ENCODE measurements around the gene CIROP.

Gene CIROP

GRCh38 chr14:23145794-23146350 lies 41.1 kb upstream of the CIROP start:
- no peak for DNase-seq (ENCODE audit: insufficient read length, low spot score)
- no peak for FAIRE-seq
- no peak for TF ChIP-seq TAF1 (IDR thresholded peaks at IDR 0.05; ENCODE audit: low read depth, low read length)
- TF ChIP-seq POLR2AphosphoS5 (IDR thresholded peaks at IDR 0.05; ENCODE audit: low read depth, low read length) = no peak
- no peak for TF ChIP-seq POU2F2 (IDR thresholded peaks at IDR 0.05; ENCODE audit: low read depth, low read length)
- no peak for TF ChIP-seq PAX5 (IDR thresholded peaks at IDR 0.05; ENCODE audit: insufficient read depth, low read length, severe bottlenecking)
- no peak for TF ChIP-seq POLR2A (IDR thresholded peaks at IDR 0.05; ENCODE audit: low read depth, low read length)
- TF ChIP-seq SPI1 (IDR thresholded peaks at IDR 0.05; ENCODE audit: low read depth, low read length) = no peak

- DNase-seq (ENCODE audit: insufficient read length, low spot score) (no peak), FAIRE-seq (no peak)
- TF ChIP-seq TAF1 (IDR thresholded peaks at IDR 0.05; ENCODE audit: low read depth, low read length) = no peak
- no peak for TF ChIP-seq PAX5 (IDR thresholded peaks at IDR 0.05; ENCODE audit: insufficient read depth, low read length, severe bottlenecking)
- TF ChIP-seq POLR2AphosphoS5 (IDR thresholded peaks at IDR 0.05; ENCODE audit: low read depth, low read length) = no peak
Observed at GRCh38 chr14:23143911-23144310, 39.1 kb upstream of the CIROP start.

- DNase-seq (ENCODE audit: insufficient read length, low spot score) = no peak
- TF ChIP-seq TAF1 (IDR thresholded peaks at IDR 0.05; ENCODE audit: low read depth, low read length) (no peak), SPI1 (IDR thresholded peaks at IDR 0.05; ENCODE audit: low read depth, low read length) (no peak), POLR2AphosphoS5 (IDR thresholded peaks at IDR 0.05; ENCODE audit: low read depth, low read length) (no peak), POLR2A (IDR thresholded peaks at IDR 0.05; ENCODE audit: low read depth, low read length) (no peak)
- no peak for FAIRE-seq
Observed at GRCh38 chr14:23142826-23143225, 38.0 kb upstream of the CIROP start.

- DNase-seq (ENCODE audit: insufficient read length, low spot score) (no peak), FAIRE-seq (no peak)
- TF ChIP-seq TAF1 (IDR thresholded peaks at IDR 0.05; ENCODE audit: low read depth, low read length) (no peak), PAX5 (IDR thresholded peaks at IDR 0.05; ENCODE audit: insufficient read depth, low read length, severe bottlenecking) (no peak), POU2F2 (IDR thresholded peaks at IDR 0.05; ENCODE audit: low read depth, low read length) (no peak), POLR2AphosphoS5 (IDR thresholded peaks at IDR 0.05; ENCODE audit: low read depth, low read length) (no peak), POLR2A (IDR thresholded peaks at IDR 0.05; ENCODE audit: low read depth, low read length) (no peak), SPI1 (IDR thresholded peaks at IDR 0.05; ENCODE audit: low read depth, low read length) (no peak)
Observed at GRCh38 chr14:23141706-23142444, 37.1 kb upstream of the CIROP start.

- FAIRE-seq = no peak
- TF ChIP-seq PAX5 (IDR thresholded peaks at IDR 0.05; ENCODE audit: insufficient read depth, low read length, severe bottlenecking) = no peak
- no peak for TF ChIP-seq TAF1 (IDR thresholded peaks at IDR 0.05; ENCODE audit: low read depth, low read length)
- TF ChIP-seq POLR2AphosphoS5 (IDR thresholded peaks at IDR 0.05; ENCODE audit: low read depth, low read length) = no peak
- no peak for TF ChIP-seq POU2F2 (IDR thresholded peaks at IDR 0.05; ENCODE audit: low read depth, low read length)
- TF ChIP-seq SPI1 (IDR thresholded peaks at IDR 0.05; ENCODE audit: low read depth, low read length) = no peak
- no peak for TF ChIP-seq POLR2A (IDR thresholded peaks at IDR 0.05; ENCODE audit: low read depth, low read length)
- DNase-seq (ENCODE audit: insufficient read length, low spot score) = no peak
Observed at GRCh38 chr14:23140371-23140770, 35.6 kb upstream of the CIROP start.

GRCh38 chr14:23139874-23140273 lies 35.1 kb upstream of the CIROP start:
- no peak for TF ChIP-seq POLR2AphosphoS5 (IDR thresholded peaks at IDR 0.05; ENCODE audit: low read depth, low read length)
- no peak for TF ChIP-seq SPI1 (IDR thresholded peaks at IDR 0.05; ENCODE audit: low read depth, low read length)
- no peak for TF ChIP-seq TAF1 (IDR thresholded peaks at IDR 0.05; ENCODE audit: low read depth, low read length)
- TF ChIP-seq POLR2A (IDR thresholded peaks at IDR 0.05; ENCODE audit: low read depth, low read length) = no peak
- TF ChIP-seq PAX5 (IDR thresholded peaks at IDR 0.05; ENCODE audit: insufficient read depth, low read length, severe bottlenecking) = no peak
- DNase-seq (ENCODE audit: insufficient read length, low spot score) (no peak), FAIRE-seq (no peak)

GRCh38 chr14:23137813-23138535 lies 33.2 kb upstream of the CIROP start:
- DNase-seq (ENCODE audit: insufficient read length, low spot score) (no peak), FAIRE-seq (no peak)
- TF ChIP-seq POLR2AphosphoS5 (IDR thresholded peaks at IDR 0.05; ENCODE audit: low read depth, low read length) (no peak), TAF1 (IDR thresholded peaks at IDR 0.05; ENCODE audit: low read depth, low read length) (no peak), PAX5 (IDR thresholded peaks at IDR 0.05; ENCODE audit: insufficient read depth, low read length, severe bottlenecking) (no peak), POLR2A (IDR thresholded peaks at IDR 0.05; ENCODE audit: low read depth, low read length) (no peak), SPI1 (IDR thresholded peaks at IDR 0.05; ENCODE audit: low read depth, low read length) (no peak), POU2F2 (IDR thresholded peaks at IDR 0.05; ENCODE audit: low read depth, low read length) (no peak)

GRCh38 chr14:23137192-23137812 lies 32.5 kb upstream of the CIROP start:
- DNase-seq (ENCODE audit: insufficient read length, low spot score) = no peak
- TF ChIP-seq POU2F2 (IDR thresholded peaks at IDR 0.05; ENCODE audit: low read depth, low read length) = no peak
- FAIRE-seq = no peak

GRCh38 chr14:23136566-23137133 lies 31.9 kb upstream of the CIROP start:
- FAIRE-seq (no peak), DNase-seq (ENCODE audit: insufficient read length, low spot score) (no peak)
- TF ChIP-seq TAF1 (IDR thresholded peaks at IDR 0.05; ENCODE audit: low read depth, low read length) (no peak), SPI1 (IDR thresholded peaks at IDR 0.05; ENCODE audit: low read depth, low read length) (no peak), PAX5 (IDR thresholded peaks at IDR 0.05; ENCODE audit: insufficient read depth, low read length, severe bottlenecking) (no peak), POLR2A (IDR thresholded peaks at IDR 0.05; ENCODE audit: low read depth, low read length) (no peak), POU2F2 (IDR thresholded peaks at IDR 0.05; ENCODE audit: low read depth, low read length) (no peak), POLR2AphosphoS5 (IDR thresholded peaks at IDR 0.05; ENCODE audit: low read depth, low read length) (no peak)
